CD8-positive, alpha-beta memory T cell (primary cell): ENCODE results near the gene SPOCD1. TPM values are rescaled to one million over a fixed set of nuclear protein-coding genes. Genes with fewer than 3 reads are reported as not detected.

Experiments
- CTCF ChIA-PET: fragments of 350-600 bp; sonication (Branson Sonifier 250); formaldehyde crosslinking; loops from one replicate; lab custom pipeline; 2021; ENCODE audit warnings: antibody characterized with exemption; lab: Charles Lee
- POLR2A ChIA-PET: fragments of 350-600 bp; sonication (Branson Sonifier 250); formaldehyde crosslinking; loops from one replicate; lab custom pipeline; 2021; ENCODE audit warnings: antibody characterized with exemption; lab: Charles Lee
- DNase-seq, 5 donors: peaks; one replicate each; pipeline versions ENCODE4 v3.0.0 to v3.0.0-alpha.2; 2020 to 2022; ENCODE audit warnings: mixed read lengths in 1 of 5
- H3K27ac ChIP-seq: one replicate; pipeline ENCODE4 v1.7.0; 2013; ENCODE audit warnings: low read depth, mild to moderate bottlenecking, low read length, moderate library complexity
- H3K27me3 ChIP-seq: 2 replicates; pipeline ENCODE4 v1.7.0; 2013; ENCODE audit warnings: low read length, mild to moderate bottlenecking; ENCODE audit not compliant: insufficient read depth, poor library complexity, severe bottlenecking
- H3K36me3 ChIP-seq: 2 replicates; pipeline ENCODE4 v1.7.0; 2013; ENCODE audit warnings: mild to moderate bottlenecking, low read length, moderate library complexity; ENCODE audit not compliant: insufficient read depth
- H3K4me1 ChIP-seq: 2 replicates; pipeline ENCODE4 v1.7.0; 2013; ENCODE audit warnings: mild to moderate bottlenecking, low read length, moderate library complexity; ENCODE audit not compliant: insufficient read depth
- H3K4me3 ChIP-seq: 2 replicates; pipeline ENCODE4 v1.7.0; 2013; ENCODE audit warnings: mild to moderate bottlenecking, low read length
- H3K9me3 ChIP-seq: 2 replicates; pipeline ENCODE4 v1.7.0; 2013; ENCODE audit warnings: mild to moderate bottlenecking, low read length
- H3K27ac Mint-ChIP-seq, 8 donors: one replicate each; pipeline ENCODE4 v1.8.0; 2020 to 2021; ENCODE audit warnings: mixed read lengths in 8 of 8, mild to moderate bottlenecking in 6 of 8, inconsistent platforms in 3 of 8, moderate library complexity in 3 of 8
- H3K27me3 Mint-ChIP-seq, 2 donors: one replicate each; pipeline ENCODE4 v1.8.0; 2020 to 2021; ENCODE audit warnings: mixed read lengths in 2 of 2, mild to moderate bottlenecking in 1 of 2, moderate library complexity in 1 of 2
- H3K36me3 Mint-ChIP-seq, 3 donors: one replicate each; pipeline ENCODE4 v1.8.0; 2020 to 2021; ENCODE audit warnings: mixed read lengths in 3 of 3, inconsistent platforms in 1 of 3, mild to moderate bottlenecking in 1 of 3
- H3K4me1 Mint-ChIP-seq, 3 donors: one replicate each; pipeline ENCODE4 v1.8.0; 2020 to 2021; ENCODE audit warnings: mixed read lengths in 3 of 3, inconsistent platforms in 1 of 3, mild to moderate bottlenecking in 1 of 3
- H3K4me3 Mint-ChIP-seq, 7 donors: one replicate each; pipeline ENCODE4 v1.8.0; 2020 to 2021; ENCODE audit warnings: mixed read lengths in 7 of 7, mild to moderate bottlenecking in 6 of 7, moderate library complexity in 4 of 7, inconsistent platforms in 2 of 7
- H3K9me3 Mint-ChIP-seq, 5 donors: one replicate each; pipeline ENCODE4 v1.8.0; 2020 to 2022; ENCODE audit warnings: mixed read lengths in 5 of 5, mild to moderate bottlenecking in 3 of 5, moderate library complexity in 2 of 5, inconsistent platforms in 1 of 5
- polyA plus RNA-seq: library from polyadenylated mRNA; unstranded; fragments of 300-500 nt; fragmentation: Illumina TruSeq; gene quantifications from one replicate; pipeline ENCODE4 v1.2.3, GENCODE V29; 2021
- total RNA-seq, 2 experiments: library from RNA; stranded (reverse); gene quantifications; one replicate each; pipeline ENCODE4 v1.2.3, GENCODE V29; 2021

SPOCD1 gene
- total and polyA plus RNA-seq, 3 experiments from 2014 or later: 0.18 TPM; not detected in 2

- CTCF ChIA-PET: no interaction called here
- Histone ChIP-seq H3K27me3 (peaks cover 21% of the 10 kb centered on the region), H3K9me3 (no peaks in the 10 kb centered on the region), H3K4me1 (peaks cover 14% of the 10 kb centered on the region), H3K27ac (no peak overlapping the region), H3K36me3 (no peaks in the 10 kb centered on the region), H3K4me3 (peak overlapping the region; percentile 64)
- Mint-ChIP-seq H3K36me3 (no peaks in the 10 kb centered on the region), H3K9me3 (no peaks in the 10 kb centered on the region), H3K27ac (peak overlapping the region in 7 of 8 donors; percentile 12 to 85 (median 54)), H3K27me3 (peaks cover 38 to 40% of the 10 kb centered on the region in 2 donors), H3K4me1 (peaks cover 25 to 48% (median 46%) of the 10 kb centered on the region in 3 donors), H3K4me3 (peak overlapping the region; percentile 78 to 93 (median 89))
- POLR2A ChIA-PET: interaction anchor here (0.7 kb wide), 1 partner anchor 190 kb away, joined by 6 read pairs; no protein-coding TSS in a partner anchor
- peak in 2 of 5 donors; percentile 39 to 58 for DNase-seq
These were observed 43.7 kb downstream of the SPOCD1 start for GRCh38 chr1:31771891-31772668.

- H3K27me3 ChIP-seq: peaks cover 17% of the 10 kb centered on the region
- Mint-ChIP-seq H3K27ac (peak overlapping the region in 2 of 8 donors; percentile 27 to 74), H3K9me3 (no peaks in the 10 kb centered on the region), H3K4me1 (peaks cover 25 to 51% (median 46%) of the 10 kb centered on the region in 3 donors), H3K27me3 (peaks cover 24 to 27% of the 10 kb centered on the region in 2 donors), H3K4me3 (peak overlapping the region in 1 of 7 donors; percentile 78), H3K36me3 (no peaks in the 10 kb centered on the region)
- no peak overlapping the region for H3K27ac ChIP-seq
- H3K4me1 ChIP-seq: peaks cover 15% of the 10 kb centered on the region
- no peaks in the 10 kb centered on the region for H3K36me3 ChIP-seq
- CTCF ChIA-PET: interaction anchor here (1.3 kb wide), 1 partner anchor 20 kb away, joined by 3 read pairs; no protein-coding TSS in a partner anchor
- no peaks in the 10 kb centered on the region for H3K9me3 ChIP-seq
- no peak overlapping the region for H3K4me3 ChIP-seq
- no peak for DNase-seq
- POLR2A ChIA-PET: no interaction called here
These were observed 46.0 kb downstream of the SPOCD1 start for GRCh38 chr1:31769720-31770390.

- Histone ChIP-seq H3K4me1 (peaks cover 21% of the 10 kb centered on the region), H3K27me3 (peaks cover 12% of the 10 kb centered on the region), H3K4me3 (no peak overlapping the region), H3K9me3 (no peaks in the 10 kb centered on the region), H3K27ac (no peak overlapping the region), H3K36me3 (no peaks in the 10 kb centered on the region)
- H3K4me1 Mint-ChIP-seq: peaks cover 27 to 56% (median 46%) of the 10 kb centered on the region in 3 donors
- peaks cover 0 to 1% (median 0%) of the 10 kb centered on the region in 3 donors for H3K36me3 Mint-ChIP-seq
- H3K4me3 Mint-ChIP-seq: peak overlapping the region in 2 of 7 donors; percentile 21 to 29
- ChIA-PET CTCF (no interaction called here), POLR2A (interaction anchor here (0.8 kb wide), 1 partner anchor 9 kb away, joined by 3 read pairs; no protein-coding TSS in a partner anchor)
- no peaks in the 10 kb centered on the region for H3K9me3 Mint-ChIP-seq
- DNase-seq: no peak
- H3K27ac Mint-ChIP-seq: peak overlapping the region in 3 of 8 donors; percentile 5 to 74 (median 32)
- H3K27me3 Mint-ChIP-seq: peaks cover 19 to 23% of the 10 kb centered on the region in 2 donors
These were observed 46.7 kb downstream of the SPOCD1 start for GRCh38 chr1:31768939-31769704.

GRCh38 chr1:31768407-31768907 lies 47.4 kb downstream of the SPOCD1 start:
- Mint-ChIP-seq H3K9me3 (no peaks in the 10 kb centered on the region), H3K27me3 (peaks cover 14 to 18% of the 10 kb centered on the region in 2 donors), H3K36me3 (peaks cover 0 to 1% (median 0%) of the 10 kb centered on the region in 3 donors), H3K27ac (peak overlapping the region in 1 of 8 donors; percentile 48), H3K4me3 (peak overlapping the region in 1 of 7 donors; percentile 4), H3K4me1 (peaks cover 29 to 54% (median 47%) of the 10 kb centered on the region in 3 donors)
- ChIA-PET POLR2A (interaction anchor here (0.8 kb wide), 1 partner anchor 8 kb away, joined by 3 read pairs; no protein-coding TSS in a partner anchor), CTCF (interaction anchor here (1.8 kb wide), 1 partner anchor 21 kb away, joined by 8 read pairs; no protein-coding TSS in a partner anchor)
- Histone ChIP-seq H3K27ac (no peak overlapping the region), H3K9me3 (no peaks in the 10 kb centered on the region), H3K36me3 (no peaks in the 10 kb centered on the region), H3K4me3 (no peak overlapping the region), H3K27me3 (peaks cover 7% of the 10 kb centered on the region), H3K4me1 (peaks cover 21% of the 10 kb centered on the region)
- DNase-seq: no peak

- no peak overlapping the region for H3K27ac ChIP-seq
- no peak for DNase-seq
- POLR2A ChIA-PET: no interaction called here
- H3K27ac Mint-ChIP-seq: no peak overlapping the region
- no peaks in the 10 kb centered on the region for H3K36me3 ChIP-seq
- H3K4me3 ChIP-seq: no peak overlapping the region
- H3K4me1 Mint-ChIP-seq: peaks cover 27 to 54% (median 43%) of the 10 kb centered on the region in 3 donors
- CTCF ChIA-PET: interaction anchor here (1.0 to 1.8 kb wide), 2 partner anchors 9 to 22 kb away, joined by 3 to 8 read pairs; no protein-coding TSS in a partner anchor
- H3K27me3 Mint-ChIP-seq: peaks cover 7 to 11% of the 10 kb centered on the region in 2 donors
- H3K4me1 ChIP-seq: peaks cover 23% of the 10 kb centered on the region
- H3K27me3 ChIP-seq: peaks cover 11% of the 10 kb centered on the region
- peaks cover 0 to 1% (median 0%) of the 10 kb centered on the region in 3 donors for H3K36me3 Mint-ChIP-seq
- no peaks in the 10 kb centered on the region for H3K9me3 ChIP-seq
- peak overlapping the region in 1 of 7 donors; percentile 33 for H3K4me3 Mint-ChIP-seq
- H3K9me3 Mint-ChIP-seq: no peaks in the 10 kb centered on the region
These were observed 48.6 kb downstream of the SPOCD1 start for GRCh38 chr1:31767225-31767624.

- Mint-ChIP-seq H3K4me1 (peaks cover 25 to 52% (median 40%) of the 10 kb centered on the region in 3 donors), H3K9me3 (no peaks in the 10 kb centered on the region), H3K36me3 (peaks cover 0 to 1% (median 0%) of the 10 kb centered on the region in 3 donors), H3K4me3 (peak overlapping the region in 1 of 7 donors; percentile 34), H3K27me3 (peaks cover 13 to 14% of the 10 kb centered on the region in 2 donors), H3K27ac (no peak overlapping the region)
- H3K4me3 ChIP-seq: no peak overlapping the region
- POLR2A ChIA-PET: interaction anchor here (0.5 kb wide), 1 partner anchor 247 kb away, joined by 7 read pairs; no protein-coding TSS in a partner anchor
- no peaks in the 10 kb centered on the region for H3K9me3 ChIP-seq
- peaks cover 32% of the 10 kb centered on the region for H3K4me1 ChIP-seq
- no peak for DNase-seq
- CTCF ChIA-PET: interaction anchor here (1.7 to 6.6 kb wide), 3 partner anchors 15 to 198 kb away, joined by 5 to 54 read pairs (median 5); no protein-coding TSS in a partner anchor
- H3K36me3 ChIP-seq: no peaks in the 10 kb centered on the region
- no peak overlapping the region for H3K27ac ChIP-seq
- peaks cover 14% of the 10 kb centered on the region for H3K27me3 ChIP-seq
These were observed 50.3 kb downstream of the SPOCD1 start for GRCh38 chr1:31765516-31765915.

- peaks cover 13 to 14% of the 10 kb centered on the region in 2 donors for H3K27me3 Mint-ChIP-seq
- POLR2A ChIA-PET: no interaction called here
These were observed 50.8 kb downstream of the SPOCD1 start for GRCh38 chr1:31765041-31765467.

More at GRCh38 chr1:31765041-31765467, 50.8 kb downstream of the SPOCD1 start:
- Histone ChIP-seq H3K36me3 (no peaks in the 10 kb centered on the region), H3K4me1 (peaks cover 32% of the 10 kb centered on the region), H3K27me3 (peaks cover 14% of the 10 kb centered on the region), H3K4me3 (no peak overlapping the region), H3K27ac (no peak overlapping the region), H3K9me3 (no peaks in the 10 kb centered on the region)
- peak overlapping the region in 6 of 7 donors; percentile 36 to 90 (median 84) for H3K4me3 Mint-ChIP-seq
- peaks cover 26 to 50% (median 36%) of the 10 kb centered on the region in 3 donors for H3K4me1 Mint-ChIP-seq
- H3K36me3 Mint-ChIP-seq: peaks cover 0 to 1% (median 0%) of the 10 kb centered on the region in 3 donors
- H3K9me3 Mint-ChIP-seq: no peaks in the 10 kb centered on the region
- CTCF ChIA-PET: interaction anchor here (1.7 to 6.6 kb wide), 3 partner anchors 15 to 198 kb away, joined by 5 to 54 read pairs (median 5); no protein-coding TSS in a partner anchor
- no peak for DNase-seq
- H3K27ac Mint-ChIP-seq: no peak overlapping the region
